Inflammatory macrophage treated with lipopolysaccharide for 1 hour (primary cell): ENCODE measurements around the gene GAPVD1.
"Not testable (repeated sequence)": the region's sequence is repeated elsewhere in the genome, so short reads cannot be mapped to it uniquely, and the experiment has no call there.

Experiments used
- DNase-seq, 2 donors: peaks; one replicate each; pipeline ENCODE4 v3.0.0-alpha.2; 2020 to 2022

The GAPVD1 gene

GRCh38 chr9:125261501-125262293 is at the start of gene GAPVD1:
GAPVD1 (plus strand) TSS chr9:125261826; CDS start chr9:125298922, 37,096 bp downstream.
- peak; percentile 95 to 97 for DNase-seq

- DNase-seq = no peak
Observed at GRCh38 chr9:125214186-125214585, 47.4 kb upstream of the GAPVD1 start.

- DNase-seq = no peak
Observed at GRCh38 chr9:125218621-125219020, 43.0 kb upstream of the GAPVD1 start.

GRCh38 chr9:125224858-125225257 is 36.8 kb upstream of the GAPVD1 start:
- not testable (repeated sequence) for DNase-seq

GRCh38 chr9:125227761-125228160 is 33.9 kb upstream of the GAPVD1 start:
- DNase-seq = no peak

- DNase-seq = no peak
Observed at GRCh38 chr9:125233678-125234077, 27.9 kb upstream of the GAPVD1 start.

- DNase-seq = not testable (repeated sequence)
Observed at GRCh38 chr9:125234099-125234498, 27.5 kb upstream of the GAPVD1 start.

GRCh38 chr9:125235804-125236519 is 25.7 kb upstream of the GAPVD1 start:
- no peak for DNase-seq

GRCh38 chr9:125236520-125237159 is 25.0 kb upstream of the GAPVD1 start:
- not testable (repeated sequence) for DNase-seq

- DNase-seq = no peak
Observed at GRCh38 chr9:125238127-125238914, 23.3 kb upstream of the GAPVD1 start.

GRCh38 chr9:125238915-125239446 is 22.6 kb upstream of the GAPVD1 start:
- no peak for DNase-seq

- DNase-seq = no peak
Observed at GRCh38 chr9:125239631-125240597, 21.7 kb upstream of the GAPVD1 start.

- DNase-seq = peak; percentile 29 to 33
Observed at GRCh38 chr9:125240649-125240999, 21.0 kb upstream of the GAPVD1 start.

- peak; percentile 99 for DNase-seq
Observed at GRCh38 chr9:125241000-125241862, 20.4 kb upstream of the GAPVD1 start, which contains the start of gene HSPA5. HSPA5 (minus strand) TSS chr9:125241343; CDS start chr9:125241126, 217 bp downstream.

GRCh38 chr9:125241863-125242739 is 19.5 kb upstream of the GAPVD1 start:
- peak in 1 of 2 donors; percentile 15 for DNase-seq

GRCh38 chr9:125243792-125244260 is 17.8 kb upstream of the GAPVD1 start:
- DNase-seq = no peak

- DNase-seq = no peak
Observed at GRCh38 chr9:125246261-125246667, 15.4 kb upstream of the GAPVD1 start.

- DNase-seq = no peak
Observed at GRCh38 chr9:125254231-125254630, 7.4 kb upstream of the GAPVD1 start.
